ENCODE data around the gene ROBO4. TPM values are rescaled to one million over a fixed set of nuclear protein-coding genes. Genes with fewer than 3 reads are reported as not detected.

Gene ROBO4
- total and polyA plus RNA-seq, 2 donors (not counting 1 experiment from before 2014, with no cell fraction given) = not detected

- intact Hi-C loops (cut with micrococcal nuclease) = loop anchor here (5.0 kb wide), 1 partner anchor 68 kb away; the partner anchor contains the start of gene MSANTD2
- 51% methylated on average over 10 of the region's 14 CpGs for WGBS (ENCODE audit: insufficient coverage)
- peaks cover 0 to 84% (median 50%) of the 10 kb centered on the region in 4 experiments for H3K27me3 ChIP-seq (replicated peaks in 1 of 4; ENCODE audit: control extremely low read depth in 1 of 4, control insufficient read depth in 3 of 4, insufficient read depth in 4 of 4, low read length in 3 of 4)
Measured at GRCh38 chr11:124869856-124870387, 27.7 kb downstream of the ROBO4 start.

More at GRCh38 chr11:124869856-124870387, 27.7 kb downstream of the ROBO4 start:
- no peak overlapping the region for H3K9ac ChIP-seq (ENCODE audit: low read length)
- ATAC-seq (ENCODE audit: low read depth) (no peak), DNase-seq (no peak)
- CTCF ChIA-PET = interaction anchor here (0.6 to 1.1 kb wide), 4 partner anchors 11 to 266 kb away, joined by 3 to 6 read pairs (median 4); no protein-coding TSS in a partner anchor
- H3K4me2 ChIP-seq (replicated peaks; ENCODE audit: low read depth, low read length, poor library complexity, severe bottlenecking) = no peak overlapping the region
- POLR2A ChIA-PET = no interaction called here
- H3K4me1 ChIP-seq (ENCODE audit: control insufficient read depth in 2 of 2, insufficient read depth in 2 of 2, low read length in 2 of 2) = peaks cover 35 to 39% of the 10 kb centered on the region in 2 donors
- H3K27ac Mint-ChIP-seq = no peak overlapping the region
- no peak overlapping the region for H2AFZ ChIP-seq (ENCODE audit: insufficient read depth, low read depth, low read length, poor library complexity, severe bottlenecking)
- H3K9me3 Mint-ChIP-seq (ENCODE audit: insufficient read depth) = no peaks in the 10 kb centered on the region
- no peaks in the 10 kb centered on the region for H3K36me3 ChIP-seq (replicated peaks in 1 of 2; ENCODE audit: control extremely low read depth in 1 of 2, control insufficient read depth in 1 of 2, extremely low read depth in 1 of 2, insufficient read depth in 2 of 2, low read length in 1 of 2)
- H3K9me3 ChIP-seq (ENCODE audit: control extremely low read depth in 1 of 3, control insufficient read depth in 2 of 3, insufficient read depth in 1 of 3, low read length in 2 of 3) = peaks cover 0 to 40% (median 2%) of the 10 kb centered on the region in 3 donors
- H3K27ac ChIP-seq (ENCODE audit: low read length in 2 of 2) = no peak overlapping the region
- H3K79me2 ChIP-seq (ENCODE audit: control insufficient read depth, insufficient read depth, low read length) = no peaks in the 10 kb centered on the region
- no peak overlapping the region for H3K4me3 Mint-ChIP-seq
- peaks cover 15% of the 10 kb centered on the region for H3K4me1 Mint-ChIP-seq
- H4K20me1 ChIP-seq (ENCODE audit: control insufficient read depth, insufficient read depth, low read length, poor library complexity, severe bottlenecking) = no peaks in the 10 kb centered on the region
- peaks cover 84% of the 10 kb centered on the region for H3K27me3 Mint-ChIP-seq
- no peak overlapping the region for H3K4me3 ChIP-seq (ENCODE audit: control extremely low read depth in 1 of 5, extremely low read depth in 1 of 5, insufficient read depth in 1 of 5, low read depth in 2 of 5, low read length in 4 of 5)
- TF ChIP-seq CTCF (IDR thresholded peaks at IDR 0.05) (no peak), EZH2 (IDR thresholded peaks at IDR 0.05; ENCODE audit: borderline replicate concordance, insufficient read depth, low read depth, low read length, poor library complexity, severe bottlenecking) (no peak)
